Measurements from ENCODE around the gene KRT17.
"Not testable (repeated sequence)": the region's sequence is repeated elsewhere in the genome, so short reads cannot be mapped to it uniquely, and the experiment has no call there.

Gene KRT17

GRCh38 chr17:41633556-41634199 lies 9.3 kb upstream of the KRT17 start:
- DNase-seq, result no peak

DNA sequence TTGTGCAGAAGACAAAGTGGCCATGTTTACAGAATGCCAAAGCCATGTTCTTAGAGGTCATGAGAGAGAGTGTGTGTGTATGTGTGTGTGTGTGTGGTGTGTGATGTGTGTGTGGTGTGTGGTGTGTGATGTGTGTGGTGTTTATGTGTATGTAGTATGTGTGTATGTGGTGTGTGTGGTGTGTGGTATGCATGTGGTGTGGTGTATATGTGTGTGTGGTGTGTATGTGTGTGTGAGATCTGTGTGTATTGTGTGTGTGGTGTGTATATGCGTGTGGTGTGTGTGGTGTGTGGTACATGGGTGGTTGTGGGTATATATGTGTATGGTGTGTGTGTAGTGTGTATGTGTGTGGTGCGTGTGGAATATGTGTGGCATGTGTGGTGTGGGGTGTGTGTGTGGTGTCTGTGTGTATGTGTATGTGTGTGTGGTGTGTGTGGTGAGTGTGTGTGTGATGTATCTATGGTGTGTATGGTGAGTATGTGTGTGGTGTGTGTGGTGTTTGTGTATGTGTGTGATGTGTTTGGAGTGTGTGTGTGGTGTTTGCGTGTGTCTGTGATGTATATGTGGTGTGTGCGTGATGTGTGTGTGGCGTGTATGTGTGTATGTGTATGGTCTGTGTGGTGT lies 8.2 kb upstream of the KRT17 start:
- no peak for DNase-seq

DNA sequence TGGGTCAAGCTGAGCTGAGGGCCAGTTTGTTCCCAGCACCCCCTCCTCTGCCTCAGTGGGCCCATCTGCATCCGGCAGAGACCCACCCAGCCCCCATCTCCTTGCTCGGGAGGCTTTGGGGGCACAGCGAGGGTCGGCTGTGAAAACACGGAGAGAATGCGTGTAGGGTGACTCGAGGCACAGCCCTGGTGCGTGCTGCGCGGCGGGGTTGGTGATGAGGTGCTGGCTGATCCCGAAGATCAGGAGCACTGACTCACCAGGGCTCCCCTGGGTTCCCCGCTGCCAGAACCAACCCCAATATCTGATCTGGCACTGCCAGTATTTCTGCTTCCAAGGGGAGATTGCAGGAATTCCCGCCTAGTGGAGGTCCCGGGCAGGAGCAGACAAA lies 7.5 kb upstream of the KRT17 start:
- no peak for DNase-seq

GRCh38 chr17:41631025-41631897 lies 6.9 kb upstream of the KRT17 start:
- DNase-seq, result no peak

DNA sequence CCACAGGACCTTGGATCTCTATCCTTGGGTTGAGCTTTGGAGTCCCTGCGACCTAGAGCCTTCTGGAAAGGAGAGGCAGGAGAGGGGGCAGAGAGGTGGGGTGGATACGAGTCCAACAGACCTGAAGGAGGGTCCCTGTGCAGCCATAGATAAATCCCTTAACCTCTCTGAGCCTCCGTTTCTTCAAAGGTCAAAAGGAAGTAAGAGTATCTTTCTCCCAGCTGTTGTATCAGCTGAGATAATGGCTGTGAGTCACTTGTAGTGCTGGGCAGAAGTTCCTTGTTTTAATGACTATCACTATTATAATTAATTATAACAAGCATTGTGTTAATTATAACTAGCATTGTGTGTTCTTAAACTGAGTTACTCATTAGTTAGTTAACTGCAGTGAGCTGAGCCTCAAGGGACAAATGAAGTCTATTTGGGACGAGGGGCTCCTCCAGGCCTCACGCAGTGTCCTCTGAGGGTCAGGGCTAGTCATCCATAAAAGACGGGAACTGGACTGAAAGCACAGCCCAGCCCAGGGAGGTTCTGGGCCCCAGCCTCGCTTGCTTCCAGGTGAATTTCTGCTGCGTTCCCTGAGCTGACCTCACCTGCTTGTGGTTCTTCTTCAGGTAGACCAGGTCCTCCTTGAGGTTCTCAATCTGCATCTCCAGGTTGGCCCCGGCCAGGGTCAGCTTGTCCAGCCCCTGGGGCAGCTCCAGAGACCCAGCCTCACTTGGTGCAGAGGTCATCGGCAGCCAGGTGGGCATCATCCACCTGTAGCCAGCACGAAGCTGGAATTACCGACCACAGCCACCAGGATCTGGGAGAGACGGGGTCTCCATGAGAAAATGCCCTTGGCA lies 5.7 kb upstream of the KRT17 start:
- no peak for DNase-seq

GRCh38 chr17:41629316-41629715 lies 4.9 kb upstream of the KRT17 start:
- no peak for DNase-seq

- not testable (repeated sequence) for DNase-seq
Measured at GRCh38 chr17:41628621-41629255, 4.4 kb upstream of the KRT17 start.

- DNase-seq, result not testable (repeated sequence)
Measured at GRCh38 chr17:41628073-41628370, 3.6 kb upstream of the KRT17 start.

GRCh38 chr17:41627316-41628072 lies 3.1 kb upstream of the KRT17 start:
- DNase-seq, result no peak

DNA sequence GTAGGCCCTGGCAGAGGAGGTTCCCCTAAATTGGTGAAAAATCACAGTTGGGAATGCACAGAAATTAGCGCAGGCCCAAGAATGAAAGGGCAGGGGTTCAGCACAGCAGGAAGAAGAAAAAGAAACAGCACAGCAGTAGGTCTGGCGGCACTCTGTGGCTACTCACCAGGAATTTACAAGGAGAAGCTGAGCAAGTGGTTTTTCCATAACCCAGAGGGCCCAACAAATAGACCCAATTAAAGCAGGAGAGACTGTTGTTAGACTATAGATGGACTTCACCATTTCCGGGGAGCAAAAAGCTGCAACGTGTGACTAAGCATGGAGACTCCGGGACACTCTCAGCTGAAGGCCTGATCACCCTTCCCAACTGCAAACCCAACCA lies 2.5 kb upstream of the KRT17 start:
- DNase-seq, result not testable (repeated sequence)

DNA sequence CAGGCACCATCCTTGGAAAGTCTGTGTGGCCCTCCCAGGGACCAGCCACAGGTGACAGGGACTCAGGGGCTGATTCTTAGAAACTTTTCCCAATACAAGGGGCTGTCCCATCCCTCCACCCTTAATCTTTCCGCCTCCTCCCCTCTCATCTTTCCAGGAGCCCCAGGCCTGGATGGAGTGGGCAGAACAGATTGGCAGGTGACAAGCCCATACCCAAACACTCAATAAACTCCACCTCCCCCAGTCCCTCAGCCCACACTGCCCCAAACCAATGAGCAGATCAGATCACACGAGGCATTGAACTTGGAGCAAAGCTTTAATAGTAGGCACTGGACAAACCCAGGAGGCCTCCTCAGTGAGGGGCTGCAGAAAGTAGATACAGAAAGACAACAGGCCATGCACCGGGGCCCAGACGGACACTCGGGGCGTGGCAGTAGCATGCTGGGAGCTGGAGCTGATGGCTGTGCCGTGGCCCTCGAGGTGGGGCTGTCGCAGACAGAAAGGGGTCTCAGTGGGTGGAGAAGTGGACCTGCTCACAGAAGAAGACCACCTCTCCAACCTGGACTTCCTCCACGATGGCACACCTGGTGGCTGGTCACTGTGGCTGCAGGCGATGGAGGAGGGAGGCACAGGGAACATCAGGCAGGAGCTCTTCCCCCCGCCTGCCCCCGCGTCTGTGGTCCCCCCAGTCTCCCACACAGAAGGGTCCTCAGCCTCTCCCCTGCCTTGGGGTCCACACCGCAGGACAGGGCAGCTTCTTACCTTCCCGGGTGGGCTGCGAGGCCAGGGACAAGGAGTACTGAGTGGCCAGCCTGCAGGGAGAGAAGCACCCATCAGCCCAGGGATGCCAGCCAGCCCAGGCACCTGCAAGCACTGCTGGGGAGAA lies 1.9 kb upstream of the KRT17 start:
- not testable (repeated sequence) for DNase-seq

DNA sequence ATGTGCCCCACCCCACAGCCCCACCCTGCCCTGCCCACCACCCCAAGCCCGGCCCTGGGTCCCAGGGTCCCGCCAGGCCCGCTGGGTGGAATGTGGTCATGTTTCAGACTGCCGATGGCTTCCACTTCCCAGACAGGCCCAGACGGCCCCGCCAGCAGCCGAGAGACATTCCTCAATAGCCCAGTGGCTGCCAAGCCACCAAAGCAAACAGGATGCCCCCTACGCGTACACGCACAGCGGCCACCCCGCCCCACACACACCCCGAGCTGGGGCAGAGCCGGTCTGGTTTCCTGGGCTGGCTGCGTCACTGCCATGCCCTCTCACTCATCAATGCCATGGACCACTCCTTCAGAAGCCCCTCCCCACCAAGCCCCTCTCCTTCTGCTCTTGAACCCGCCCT lies 1.2 kb upstream of the KRT17 start:
- DNase-seq, result no peak

GRCh38 chr17:41623184-41623861 lies 1.1 kb downstream of the KRT17 start:
- not testable (repeated sequence) for DNase-seq

GRCh38 chr17:41622340-41623183 lies 1.8 kb downstream of the KRT17 start:
- DNase-seq, result not testable (repeated sequence)

DNA sequence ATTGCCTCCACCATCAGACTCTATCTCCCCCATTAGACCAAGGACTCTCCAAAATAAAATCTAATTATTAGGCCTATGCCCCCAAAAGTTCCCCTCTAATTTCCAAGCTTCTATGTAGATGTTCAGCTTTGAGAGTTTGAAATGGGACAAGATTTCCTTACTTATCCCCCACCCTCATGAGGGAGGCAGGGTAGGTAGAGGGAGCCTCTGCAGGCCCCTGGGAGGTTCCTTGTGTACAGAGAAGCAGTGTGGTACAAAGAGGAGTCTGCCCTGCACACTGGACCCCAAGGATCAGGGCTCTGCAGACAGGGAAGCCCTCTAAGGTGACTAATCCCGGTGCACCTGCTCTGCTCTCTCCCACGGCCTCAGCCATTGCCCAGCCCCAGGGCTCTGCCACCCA lies 2.5 kb downstream of the KRT17 start:
- no peak for DNase-seq

DNA sequence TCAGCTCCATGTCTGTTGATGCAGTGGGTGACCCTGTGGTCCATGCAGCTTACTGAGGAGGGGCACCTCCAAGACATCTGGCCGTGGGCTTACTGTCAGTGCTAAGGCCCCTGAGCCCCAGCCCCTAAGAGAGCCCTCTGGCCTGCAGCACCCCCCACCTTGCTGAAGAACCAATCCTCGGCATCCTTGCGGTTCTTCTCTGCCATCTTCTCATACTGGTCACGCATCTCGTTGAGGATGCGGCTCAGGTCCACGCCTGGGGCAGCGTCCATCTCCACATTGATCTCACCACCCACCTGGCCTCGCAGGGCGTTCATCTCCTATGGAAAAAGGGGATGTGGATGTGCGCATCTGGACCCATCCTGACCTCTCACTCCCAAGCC lies 2.9 kb downstream of the KRT17 start:
- not testable (repeated sequence) for DNase-seq

GRCh38 chr17:41620583-41621434 lies 3.6 kb downstream of the KRT17 start:
- no peak for DNase-seq

DNA sequence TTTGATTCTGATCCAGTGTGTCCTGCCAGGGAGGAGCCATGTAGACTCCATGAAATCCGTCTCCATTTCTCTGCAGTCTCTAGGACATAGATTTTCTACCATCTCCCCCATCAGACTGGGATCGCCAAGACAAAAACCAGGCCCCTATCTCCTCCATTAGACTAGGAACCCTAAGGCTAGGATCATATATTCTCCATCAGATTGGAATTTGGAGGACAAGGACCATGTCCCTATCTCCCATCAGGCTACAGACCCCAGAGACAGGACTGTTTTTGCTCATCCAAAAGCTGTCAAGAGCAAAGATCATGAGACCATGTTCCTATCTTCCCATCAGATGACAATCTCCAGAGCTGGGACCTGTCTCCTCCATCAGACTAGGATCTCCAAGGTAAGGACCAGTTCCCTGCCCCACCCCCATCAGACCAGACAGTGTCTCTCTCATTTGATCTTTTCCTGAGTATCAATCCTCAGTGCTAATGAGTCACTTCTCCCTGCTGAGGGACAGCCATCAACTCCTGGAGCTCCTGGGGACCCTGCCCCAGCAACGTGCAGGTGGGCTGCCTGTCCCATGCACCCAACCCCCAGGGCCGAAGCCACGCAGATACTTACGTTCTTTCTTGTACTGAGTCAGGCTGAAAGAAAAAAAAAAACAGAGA lies 4.3 kb downstream of the KRT17 start:
- not testable (repeated sequence) for DNase-seq

Data from activated effector memory CD4-positive, alpha-beta T cell treated with Interleukin-2 at 50 U/mL for 16 hours (primary cell).